HG02840 (cell line): ENCODE results near the gene CTNS.
A peak's percentile ranks its signal among the peaks of the same experiment; 100 is the strongest.

ENCODE experiments used
- ATAC-seq: cut with Tn5 transposase; IDR thresholded peaks from one replicate; pipeline ENCODE4 v1.9.1; 2021; ENCODE audit warnings: mild to moderate bottlenecking, moderate library complexity, moderate number of reproducible peaks; ENCODE audit not compliant: unreplicated experiment, low FRiP score

Gene CTNS

DNA sequence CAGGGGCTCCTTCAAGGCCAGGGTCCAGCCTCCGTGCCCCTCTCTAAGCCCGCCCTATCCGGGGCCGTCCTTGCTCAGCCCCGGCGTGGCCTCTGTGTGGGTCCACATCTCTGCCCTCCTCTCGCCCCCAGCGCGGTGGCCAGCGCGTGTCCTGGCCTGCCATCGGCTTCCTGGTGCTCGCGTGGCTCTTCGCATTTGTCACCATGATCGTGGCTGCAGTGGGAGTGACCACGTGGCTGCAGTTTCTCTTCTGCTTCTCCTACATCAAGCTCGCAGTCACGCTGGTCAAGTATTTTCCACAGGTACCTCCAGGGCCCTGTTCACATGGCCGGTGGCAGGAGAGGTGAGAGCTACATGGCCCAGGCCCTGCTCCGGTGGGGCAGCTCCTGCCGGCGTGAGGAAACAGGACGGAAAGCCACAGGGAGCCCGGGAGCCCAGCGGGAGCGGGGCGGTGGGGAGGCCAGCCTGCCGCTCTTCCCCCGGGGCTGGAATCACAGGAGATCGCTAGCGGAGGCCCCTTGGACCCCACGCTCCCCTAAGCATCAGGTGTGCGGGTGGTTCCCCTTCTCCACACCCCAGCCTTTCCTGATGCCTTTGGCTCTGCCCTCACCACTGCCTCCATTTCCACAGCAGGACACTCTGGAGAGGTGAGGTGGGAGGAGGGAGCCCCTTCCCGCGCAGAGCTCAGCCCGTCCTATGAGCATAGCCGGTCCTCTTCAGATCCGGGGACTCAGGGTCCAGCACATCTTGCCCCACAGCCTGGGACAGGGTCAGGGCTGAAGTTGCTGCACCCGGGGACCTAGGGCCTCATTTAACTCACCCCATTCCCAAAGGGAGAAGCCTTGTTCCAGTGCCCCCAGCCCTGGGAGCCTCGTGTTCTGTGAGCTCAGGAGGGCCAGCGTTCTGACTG, 21.6 kb downstream of the CTNS start:
- no peak for ATAC-seq

DNA sequence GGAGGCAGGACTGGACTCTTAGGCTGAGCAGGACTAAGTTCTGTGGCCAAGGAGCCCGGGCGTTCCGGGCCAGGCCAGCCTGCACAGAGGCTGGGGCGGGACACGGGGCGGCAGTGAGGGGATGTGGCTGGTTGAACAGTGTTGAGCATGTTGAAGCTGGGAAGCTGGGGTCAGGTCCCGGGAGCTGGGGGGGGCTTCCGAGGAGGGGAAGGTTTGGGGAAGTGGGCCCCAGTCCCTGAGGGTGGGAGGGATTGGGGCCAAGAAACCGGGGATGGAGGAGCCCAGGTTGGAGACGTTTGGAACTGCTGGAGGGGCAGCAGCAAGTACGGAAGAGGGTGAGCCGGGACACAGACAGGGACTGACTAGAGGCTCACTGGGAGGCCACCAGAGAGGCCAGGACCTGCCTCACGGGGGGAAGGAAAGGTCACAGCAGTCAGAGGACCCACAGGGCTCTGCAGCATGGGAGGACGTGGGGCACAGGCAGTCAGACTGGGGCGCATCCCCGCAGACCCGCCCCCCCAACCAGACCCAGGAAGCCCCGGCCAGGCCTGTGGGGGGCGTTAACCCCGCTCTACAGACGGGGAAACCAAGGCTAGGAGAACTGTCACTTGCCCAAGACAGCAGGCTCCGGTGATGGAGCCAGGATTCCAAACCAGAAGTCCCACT, 22.4 kb downstream of the CTNS start:
- no peak for ATAC-seq

DNA sequence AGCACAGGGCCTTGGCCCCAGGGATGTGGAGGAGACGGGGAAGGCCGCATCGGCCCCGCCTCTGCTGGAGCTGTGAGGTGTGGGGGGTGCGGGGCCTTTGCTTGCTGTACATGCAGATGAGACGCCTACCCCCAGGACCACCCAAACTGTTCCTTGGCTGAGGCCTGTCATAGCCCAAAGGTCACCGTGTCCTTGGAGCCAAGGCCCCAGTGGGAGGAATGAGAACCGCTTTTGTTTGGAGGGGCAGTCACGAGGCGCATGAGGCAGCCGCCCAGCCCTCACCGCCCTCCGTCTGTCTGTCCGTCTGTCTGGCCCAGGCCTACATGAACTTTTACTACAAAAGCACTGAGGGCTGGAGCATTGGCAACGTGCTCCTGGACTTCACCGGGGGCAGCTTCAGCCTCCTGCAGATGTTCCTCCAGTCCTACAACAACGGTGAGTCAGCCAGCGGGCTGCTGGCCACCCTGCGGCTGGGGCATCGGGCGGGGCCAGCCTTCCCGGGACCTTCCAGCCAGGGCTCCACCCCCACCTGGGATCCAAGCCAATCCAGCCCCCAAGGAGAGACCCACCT, 23.1 kb downstream of the CTNS start:
- ATAC-seq, result no peak

GRCh38 chr17:3660311-3660891, 23.8 kb downstream of the CTNS start:
- ATAC-seq, result no peak

DNA sequence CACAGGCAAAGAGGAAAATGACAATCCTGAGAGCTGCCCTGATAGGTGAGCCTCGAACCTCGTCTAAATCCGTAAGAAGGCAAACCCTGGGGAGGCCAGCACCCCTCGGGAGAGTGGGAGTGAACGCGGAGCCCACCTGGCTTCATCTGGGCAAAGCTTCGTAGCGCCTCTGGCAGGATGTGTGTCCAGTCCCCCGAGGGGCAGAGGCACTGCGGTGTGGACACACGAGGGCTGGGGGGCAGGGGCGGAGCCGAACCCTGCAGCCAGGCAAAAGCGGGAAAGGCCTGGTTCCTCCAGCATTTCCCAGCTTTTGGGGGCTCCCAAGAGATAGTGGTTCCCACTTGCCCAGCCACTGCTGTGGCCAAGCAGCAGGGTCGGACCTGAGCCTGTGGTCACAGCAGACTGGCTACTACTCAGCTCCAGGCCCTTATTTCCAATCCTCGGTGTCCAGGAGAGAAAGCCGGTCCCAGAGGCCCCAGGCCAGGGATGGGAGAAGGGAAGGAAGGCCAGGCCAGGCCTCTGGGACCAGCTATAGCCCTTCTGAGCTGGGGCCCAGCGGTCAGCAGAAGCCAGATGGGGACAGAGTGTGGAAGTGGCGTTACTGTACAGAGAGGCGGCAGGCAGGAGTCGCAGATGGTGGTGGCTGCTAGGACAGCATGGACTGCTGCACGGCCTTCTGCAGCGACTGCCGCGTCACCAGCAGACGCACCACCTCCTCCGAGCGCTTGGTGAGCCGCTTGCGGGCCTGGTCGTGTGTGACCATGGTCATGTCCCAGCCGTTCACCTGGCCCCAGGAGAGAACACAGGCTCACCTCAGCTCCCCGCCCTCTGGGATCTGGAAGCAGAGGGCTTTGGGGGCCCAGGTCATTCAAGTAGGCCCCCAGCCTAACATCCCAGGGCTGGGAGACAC, 26.8 kb downstream of the CTNS start:
- no peak for ATAC-seq

GRCh38 chr17:3665834-3666233, 29.3 kb downstream of the CTNS start:
- no peak for ATAC-seq

GRCh38 chr17:3666516-3666915, 30.0 kb downstream of the CTNS start:
- no peak for ATAC-seq

DNA sequence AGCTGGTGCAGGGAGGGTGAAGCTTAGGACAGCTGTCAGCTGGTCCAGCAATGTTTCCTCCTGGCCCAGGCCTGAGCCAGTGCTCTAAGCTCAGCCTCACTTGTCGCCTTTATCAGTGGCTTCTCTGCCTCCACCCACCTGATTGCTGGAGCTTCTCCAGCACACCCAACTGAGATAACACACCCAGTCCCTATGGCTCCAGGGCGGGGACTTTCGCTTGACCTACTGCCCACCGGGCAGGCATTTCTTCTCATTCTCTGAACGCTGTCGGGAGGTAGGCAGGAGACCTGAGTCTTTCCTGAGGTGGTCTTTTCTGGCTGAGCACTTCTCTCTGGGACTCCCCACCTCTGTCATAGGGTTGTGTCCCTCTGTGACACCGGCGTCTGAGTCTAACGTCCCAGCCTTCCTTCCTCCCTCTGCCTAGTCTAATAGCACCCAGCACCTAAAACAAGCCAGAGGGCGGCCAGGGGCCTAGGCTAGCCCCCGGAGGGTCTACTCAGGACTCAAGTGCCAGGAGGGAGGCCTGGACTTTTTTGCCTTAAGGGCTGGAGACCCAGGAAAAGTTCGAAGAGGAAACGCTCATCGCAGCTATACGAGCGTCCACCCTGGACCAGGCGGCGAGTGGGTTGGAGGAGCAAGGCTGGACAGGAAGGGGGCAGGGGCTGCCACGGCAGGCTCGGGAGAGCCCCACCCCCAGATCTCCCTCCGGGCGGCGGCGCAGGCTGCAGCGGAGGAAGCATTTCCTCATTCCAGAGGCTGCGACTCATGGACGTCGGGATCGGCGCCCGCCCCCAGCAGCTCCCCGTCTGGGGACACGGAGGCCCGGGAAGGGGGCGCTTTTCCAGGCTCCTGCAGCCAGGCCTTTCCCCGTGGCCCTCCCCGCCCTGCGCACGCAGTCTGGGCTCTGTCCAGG, 31.1 kb downstream of the CTNS start:
- no peak for ATAC-seq

DNA sequence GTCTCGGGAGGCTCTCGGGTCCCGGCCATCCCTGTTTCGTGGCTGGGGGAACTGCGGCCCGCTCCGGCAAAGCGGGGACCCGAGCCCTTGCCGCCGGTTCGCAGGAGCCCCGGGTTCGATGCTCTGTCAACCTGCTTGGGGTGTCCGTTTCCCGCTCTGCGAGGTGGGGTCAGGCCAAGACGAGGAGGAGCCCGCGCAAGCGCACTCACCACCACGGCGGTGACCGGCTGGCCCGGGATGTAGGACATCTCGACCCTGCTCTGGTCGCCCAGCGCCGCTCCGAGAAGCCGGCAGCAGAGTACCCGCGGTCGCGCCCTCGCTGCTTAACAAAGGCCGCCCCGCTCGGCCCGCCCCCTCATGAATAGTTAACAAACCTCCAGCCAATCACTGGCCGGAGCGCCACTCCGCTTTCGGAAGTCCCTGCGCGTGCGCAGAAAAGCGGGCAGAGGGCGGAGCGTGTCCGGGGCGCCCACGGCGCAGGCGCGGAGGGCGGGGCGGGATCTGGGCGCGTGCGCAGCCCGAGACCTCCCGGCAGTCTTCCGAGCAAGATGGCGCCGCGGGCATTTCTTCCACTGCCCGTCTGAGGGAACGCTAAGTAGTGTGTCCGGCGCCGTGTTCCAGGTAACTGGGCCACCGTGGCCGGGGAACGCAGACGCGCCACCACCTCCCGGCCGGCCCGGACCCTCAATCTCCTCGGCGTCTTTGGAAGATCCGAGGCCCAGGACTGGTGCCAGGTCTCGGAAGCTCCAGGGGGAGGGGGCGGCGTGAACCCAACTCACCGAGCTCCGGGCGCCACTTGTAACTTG, 31.9 kb downstream of the CTNS start, which contains the start of the genes EMC6 and TAX1BP3:
TSS of gene EMC6 (plus strand) at position 534 of the 806 bp plus-strand sequence. CDS start 335 bp downstream, outside the sequence.
TSS of gene TAX1BP3 (minus strand) at position 300 of the 806 bp plus-strand sequence. CDS start at position 248, 52 bp downstream.
- peak; percentile 86 for ATAC-seq

DNA sequence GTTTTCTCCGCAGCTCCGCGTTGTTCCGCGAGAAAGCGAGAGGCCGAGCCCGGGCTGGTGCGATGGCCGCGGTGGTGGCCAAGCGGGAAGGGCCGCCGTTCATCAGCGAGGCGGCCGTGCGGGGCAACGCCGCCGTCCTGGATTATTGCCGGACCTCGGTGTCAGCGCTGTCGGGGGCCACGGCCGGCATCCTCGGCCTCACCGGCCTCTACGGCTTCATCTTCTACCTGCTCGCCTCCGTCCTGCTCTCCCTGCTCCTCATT, 32.5 kb downstream of the CTNS start:
- no peak for ATAC-seq

DNA sequence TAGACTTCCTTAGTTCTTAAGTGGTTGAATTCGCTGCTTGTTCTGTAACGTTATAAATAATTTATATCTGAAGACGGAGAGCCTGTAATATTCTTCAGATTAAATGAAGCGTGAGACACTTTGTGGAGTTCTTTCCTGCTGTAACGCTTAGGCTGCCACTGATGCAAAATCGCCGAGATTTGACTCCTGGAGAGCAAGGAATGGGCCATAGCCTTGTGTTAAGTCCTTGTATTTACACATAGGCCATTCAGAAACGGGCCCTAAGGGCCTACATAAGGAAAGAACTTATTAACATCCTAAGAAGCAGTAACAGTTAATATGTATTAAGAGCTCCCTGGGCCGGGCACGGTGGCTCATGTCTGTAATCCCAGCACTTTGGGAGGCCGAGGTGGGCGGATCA, 33.0 kb downstream of the CTNS start:
- ATAC-seq, result no peak

- no peak for ATAC-seq
Measured at GRCh38 chr17:3672571-3672970, 36.0 kb downstream of the CTNS start.

DNA sequence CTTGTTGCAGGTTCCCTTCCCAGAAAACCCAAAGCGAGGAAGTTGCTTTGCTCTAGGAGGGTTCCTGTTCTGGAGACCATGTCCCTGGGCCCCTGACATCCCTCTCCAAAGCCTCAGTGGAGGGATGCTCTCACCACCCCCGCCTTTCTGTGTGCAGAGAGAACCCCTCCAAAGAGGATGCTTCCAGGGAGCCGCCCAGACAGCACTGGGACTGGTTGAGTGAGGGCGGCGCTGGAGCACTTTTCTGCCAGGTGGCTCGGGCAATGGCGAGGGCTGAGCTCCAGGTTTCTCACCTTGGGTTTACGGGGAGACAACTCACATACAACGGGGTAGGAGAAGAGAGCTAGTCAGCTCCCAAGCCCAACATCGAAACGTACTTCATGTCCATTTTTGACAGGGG, 39.3 kb downstream of the CTNS start:
- ATAC-seq, result no peak

DNA sequence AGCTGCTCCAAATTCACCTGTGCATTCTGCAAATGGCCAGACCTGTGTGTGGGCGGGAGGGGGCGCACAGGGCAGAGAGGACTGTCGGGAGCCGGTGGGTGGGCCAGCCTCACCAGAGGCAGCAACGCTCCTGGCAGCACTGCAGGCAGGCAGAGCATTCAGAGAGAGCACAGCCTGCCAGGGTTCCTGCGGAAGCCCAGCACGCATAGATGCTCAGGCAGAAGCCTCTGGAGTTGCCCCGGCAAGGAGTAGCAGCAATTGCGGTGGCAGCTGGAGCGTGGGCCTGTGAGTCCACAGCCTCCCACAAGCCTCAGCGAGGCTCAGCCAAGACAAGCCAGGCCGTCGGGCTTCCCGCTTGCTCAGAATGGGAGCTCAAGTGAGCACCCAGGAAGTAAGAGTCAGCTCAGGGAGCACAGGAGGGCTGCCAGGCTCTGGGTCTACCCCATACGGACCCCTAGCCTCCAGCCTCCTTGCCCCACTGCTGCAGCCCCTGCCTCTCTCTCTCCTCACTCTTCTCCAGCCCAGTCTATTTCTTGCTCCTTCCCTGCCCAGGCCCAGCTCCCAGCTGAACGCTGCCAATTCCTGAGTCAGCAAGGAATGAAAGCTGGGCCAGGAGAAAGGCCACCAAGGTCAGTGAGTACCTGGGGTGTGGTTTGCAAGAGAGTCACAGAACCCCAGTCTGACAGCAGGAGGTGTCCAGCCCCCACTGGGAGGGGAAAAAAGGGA, 41.7 kb downstream of the CTNS start:
- ATAC-seq, result no peak

DNA sequence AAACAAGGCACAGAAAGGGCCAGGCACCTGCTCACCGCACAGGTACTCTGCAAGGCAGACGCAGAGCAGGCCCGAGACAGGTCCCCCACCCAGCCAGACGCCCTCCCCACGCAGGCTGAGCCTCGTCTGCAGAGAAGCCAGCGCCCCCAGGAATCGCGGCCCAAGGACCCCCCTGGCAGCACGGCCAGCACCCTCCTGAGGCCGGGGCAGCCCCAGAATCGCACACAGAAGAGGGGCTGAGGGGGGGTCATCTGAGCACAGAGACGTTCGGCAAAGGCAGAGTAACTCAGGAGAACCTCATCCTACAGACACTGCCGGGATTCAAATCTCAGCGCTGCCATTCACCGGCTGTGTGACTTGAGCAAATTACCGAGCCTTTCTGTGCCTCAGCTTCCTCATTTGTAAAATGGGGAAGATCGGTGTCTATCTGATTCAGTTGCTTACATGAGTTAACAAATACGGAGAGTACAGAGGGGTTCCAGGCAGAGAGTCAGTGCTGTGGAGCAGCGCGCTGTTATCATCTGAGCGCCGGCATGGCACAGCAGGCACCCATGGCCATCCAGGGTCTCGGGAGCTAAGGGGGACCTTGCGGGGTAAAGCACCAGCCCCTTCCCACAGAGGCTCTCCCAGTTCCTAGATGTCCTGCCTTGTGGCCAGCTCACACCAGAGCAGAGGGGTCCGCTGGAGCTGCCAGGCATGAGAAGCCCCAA, 42.4 kb downstream of the CTNS start:
- ATAC-seq, result no peak

DNA sequence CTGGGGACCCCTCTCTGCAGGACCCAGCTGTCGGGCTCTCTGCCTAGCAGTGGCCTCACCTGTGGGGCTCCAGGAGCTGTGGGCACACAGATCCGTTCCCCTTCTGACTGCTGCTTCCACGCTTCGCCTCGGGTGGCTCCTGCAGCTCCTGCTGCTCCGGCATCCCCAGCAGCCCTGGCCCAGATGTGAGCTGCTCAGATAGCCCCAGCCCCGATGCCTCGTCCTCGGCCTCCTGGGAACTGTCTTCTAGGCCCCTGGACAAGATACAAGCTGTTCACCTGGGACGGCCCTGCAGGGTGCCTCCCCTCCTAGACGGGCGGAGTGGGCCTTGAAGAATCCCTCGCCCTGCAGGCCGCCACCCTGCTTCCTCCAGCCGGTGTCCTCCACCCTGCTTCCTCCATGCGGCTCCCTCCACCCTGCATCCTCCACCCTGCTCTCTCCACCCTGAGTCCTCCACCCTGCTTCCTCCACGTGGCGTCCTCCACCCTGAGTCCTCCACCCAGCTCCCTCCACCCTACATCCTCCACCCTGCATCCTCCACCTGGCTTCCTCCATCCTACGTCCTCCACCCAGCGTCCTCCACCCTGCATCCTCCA, 43.1 kb downstream of the CTNS start:
- ATAC-seq, result no peak

DNA sequence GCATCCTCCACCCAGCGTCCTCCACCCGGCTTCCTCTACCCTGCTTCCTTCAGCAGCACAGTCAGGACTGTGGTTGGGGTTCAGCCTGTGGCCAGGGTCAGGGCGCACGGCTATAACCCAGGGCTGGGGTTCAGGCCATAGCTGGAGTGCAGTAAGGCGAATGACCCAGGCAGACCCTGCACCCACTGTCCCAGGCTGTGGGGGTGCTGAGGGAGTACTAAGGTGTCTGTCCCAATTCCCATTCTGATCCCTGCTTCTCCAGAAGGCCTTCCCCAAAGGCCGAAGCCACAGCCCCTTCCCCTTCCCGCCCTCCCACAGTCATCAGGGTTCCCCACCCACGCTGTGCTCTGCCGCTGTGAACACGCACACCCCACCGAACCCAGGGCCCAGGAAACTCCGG, 44.5 kb downstream of the CTNS start:
- no peak for ATAC-seq
